Pancreas (tissue), 10 donors: Measurements from ENCODE around the gene CNBP. TPM values are rescaled to one million over a fixed set of nuclear protein-coding genes. Genes with fewer than 3 reads are reported as not detected.

Experiments used
- ATAC-seq, 4 donors: fragments of 200-7000 bp; cut with Tn5 transposase; one replicate each; pipeline versions ENCODE4 v1.8.0 to v1.9.1; 2020; ENCODE audit warnings: mild to moderate bottlenecking in 4 of 4, moderate library complexity in 4 of 4
- DNase-seq, 6 donors: peaks; one replicate each; pipeline ENCODE4 v3.0.0-alpha.2; 2020
- FAIRE-seq: peaks from 2 replicates; lab custom pipeline; 2012; peaks lifted over from hg19 to GRCh38; lab: Jason Lieb, UNC
- H3K27ac ChIP-seq, 4 donors: fragments of 200-600 bp; sonication (generic); 1 replicate in 3 of 4; 2 replicates in 1 of 4; pipeline versions ENCODE4 v1.5.0 to v1.8.0; 2020
- H3K27me3 ChIP-seq, 4 donors: fragments of 200-600 bp; one replicate each; pipeline ENCODE4 v1.8.0; 2021
- H3K36me3 ChIP-seq, 3 donors: fragments of 200-600 bp; sonication (generic) in 1 of 3; one replicate each; pipeline versions ENCODE4 v1.5.0 to v1.8.0; 2020 to 2021
- H3K4me1 ChIP-seq, 3 donors: fragments of 200-600 bp; one replicate each; pipeline ENCODE4 v1.8.0; 2021
- H3K4me3 ChIP-seq, 4 donors: fragments of 200-600 bp; sonication (generic) in 2 of 4; one replicate each; pipeline versions ENCODE4 v1.5.0 to v1.8.0; 2020 to 2021
- H3K9me3 ChIP-seq, 4 donors: fragments of 200-600 bp; one replicate each; pipeline ENCODE4 v1.8.0; 2021
- CTCF ChIP-seq, 4 donors: fragments of 200-600 bp; sonication (generic) in 3 of 4; IDR thresholded peaks; one replicate each; pipeline versions ENCODE4 v1.5.0 to v1.8.0; 2021; ENCODE audit warnings: antibody characterized with exemption in 4 of 4
- WGBS, 2 donors: extraction: QIAGEN DNeasy Blood & Tissue Kit; methylation state at CpG; one replicate each; pipeline ENCODE4 v1.1.7; 2013; 5-methylcytosine and 5-hydroxymethylcytosine counted together
- intact Hi-C, 3 donors: fragments of 100-400 bp; cut with DNase I; formaldehyde crosslinking; loops; one replicate each; pipeline versions ENCODE4 v1.11.1 to v1.14.2; 2022
- polyA plus RNA-seq, 2 donors: library from polyadenylated mRNA; stranded (reverse); fragments of 200-250 nt; gene quantifications; one replicate each; pipeline ENCODE4 v1.2.3, GENCODE V29; 2013
- total RNA-seq, 6 donors: library from RNA; stranded (reverse); fragmentation: NEBNext Ultra II Directional in 4 of 6; extraction: Animal tissue kit (Norgen Biotek cat#: 25700) in 4 of 6; gene quantifications; one replicate each; pipeline versions ENCODE4 v1.2.1 to v1.2.4, GENCODE V29; 2021 to 2023
- donor health status: healthy with polysubstance abuse.
- donor health status: DM: no; HTN: no; CAD: no; lungs with moderate emphysema.
- donor health status: DM: no; HTN: no; CAD: no.
- donor health status: control.
- donor health status: control.
- donor health status: Bipolar disorder and iron deficiency.
- donor health status: DM: yes; HTN: yes; CAD: no.
- donor health status: DM: no; HTN: no; CAD: no.
- donor health status: DM: no; HTN: no; CAD: no.
- donor health status: DM: yes; HTN: yes; CAD: no.

The CNBP gene
- total and polyA plus RNA-seq, 8 donors: 169 to 277 (median 183) TPM

- Histone ChIP-seq H3K4me3 (peak overlapping the region; percentile 76 to 95 (median 86)), H3K36me3 (peaks cover 0 to 10% (median 2%) of the 10 kb centered on the region in 3 donors), H3K27ac (peak overlapping the region; percentile 97 to 100 (median 98)), H3K27me3 (no peaks in the 10 kb centered on the region), H3K9me3 (no peaks in the 10 kb centered on the region), H3K4me1 (peaks cover 21 to 47% (median 39%) of the 10 kb centered on the region in 3 donors)
- TF ChIP-seq CTCF (IDR thresholded peaks at IDR 0.05): no peak
- DNase-seq (no peak), FAIRE-seq (no peak), ATAC-seq (peak in 3 of 4 donors; percentile 5 to 6 (median 6))
- 0% methylated on average over 24 of the region's 24 CpGs for WGBS, 2 donors
- intact Hi-C loops: no loop called here
These were observed 1.1 kb downstream of the CNBP start for GRCh38 chr3:129182390-129183185.

- DNase-seq (no peak), ATAC-seq (no peak), FAIRE-seq (no peak)
- intact Hi-C loops: no loop called here
- Histone ChIP-seq H3K9me3 (no peaks in the 10 kb centered on the region), H3K27me3 (no peaks in the 10 kb centered on the region), H3K4me1 (peaks cover 26 to 55% (median 45%) of the 10 kb centered on the region in 3 donors), H3K36me3 (peaks cover 0 to 10% (median 2%) of the 10 kb centered on the region in 3 donors), H3K4me3 (peak overlapping the region; percentile 76 to 95 (median 86)), H3K27ac (peak overlapping the region in 3 of 4 donors; percentile 97 to 99 (median 97))
- no peak for TF ChIP-seq CTCF (IDR thresholded peaks at IDR 0.05)
- WGBS, 2 donors: 3 to 4% methylated on average over 3 of the region's 3 CpGs
These were observed 1.9 kb downstream of the CNBP start for GRCh38 chr3:129181819-129182218.

GRCh38 chr3:129180461-129180860, 3.2 kb downstream of the CNBP start:
- intact Hi-C loops: no loop called here
- no peaks in the 10 kb centered on the region for H3K27me3 ChIP-seq
- no peak for TF ChIP-seq CTCF (IDR thresholded peaks at IDR 0.05)
- no peak for FAIRE-seq
- peaks cover 33 to 60% (median 55%) of the 10 kb centered on the region in 3 donors for H3K4me1 ChIP-seq
- no peak for ATAC-seq
- H3K27ac ChIP-seq: peak overlapping the region in 3 of 4 donors; percentile 97 to 99 (median 97)
- H3K36me3 ChIP-seq: peaks cover 0 to 10% (median 0%) of the 10 kb centered on the region in 3 donors
- no peak for DNase-seq
- H3K9me3 ChIP-seq: no peaks in the 10 kb centered on the region
- WGBS, 2 donors: 17 to 34% methylated on average over 1 of the region's 1 CpG
- peak overlapping the region in 3 of 4 donors; percentile 76 to 95 (median 77) for H3K4me3 ChIP-seq

- Histone ChIP-seq H3K27me3 (no peaks in the 10 kb centered on the region), H3K4me1 (peaks cover 41 to 72% (median 64%) of the 10 kb centered on the region in 3 donors), H3K36me3 (peaks cover under 1 to 15% (median 5%) of the 10 kb centered on the region in 3 donors), H3K27ac (no peak overlapping the region), H3K4me3 (peak overlapping the region in 1 of 4 donors; percentile 6), H3K9me3 (no peaks in the 10 kb centered on the region)
- ATAC-seq (no peak), FAIRE-seq (no peak), DNase-seq (no peak)
- no peak for TF ChIP-seq CTCF (IDR thresholded peaks at IDR 0.05)
- 14 to 30% methylated on average over 1 of the region's 1 CpG for WGBS, 2 donors
- intact Hi-C loops: loop anchor here in 1 of 3 donors (10.0 kb wide), 1 partner anchor 69 kb away; the partner anchor contains the start of gene COPG1
These were observed 7.6 kb downstream of the CNBP start for GRCh38 chr3:129176051-129176450.
